Memory B cell (primary cell): ENCODE measurements around the gene CCT7.

Experiments used
- ATAC-seq: fragments of 150-1000 bp; cut with Tn5 transposase; 2 replicates; pipeline ENCODE4 v1.10.0; 2021; ENCODE audit warnings: low read depth, mild to moderate bottlenecking, moderate library complexity
- DNase-seq, 2 donors: peaks; one replicate each; pipeline ENCODE4 v3.0.0; 2022; ENCODE audit warnings: low spot score in 2 of 2
- H3K27ac Mint-ChIP-seq: one replicate; pipeline ENCODE4 v1.8.0; 2022; ENCODE audit warnings: mild to moderate bottlenecking, moderate library complexity, mixed read lengths
- H3K27me3 Mint-ChIP-seq: one replicate; pipeline ENCODE4 v1.8.0; 2022; ENCODE audit warnings: mixed read lengths
- H3K36me3 Mint-ChIP-seq: one replicate; pipeline ENCODE4 v1.8.0; 2022; ENCODE audit warnings: mild to moderate bottlenecking, mixed read lengths
- H3K4me1 Mint-ChIP-seq: one replicate; pipeline ENCODE4 v1.8.0; 2022; ENCODE audit warnings: mixed read lengths
- H3K4me3 Mint-ChIP-seq: one replicate; pipeline ENCODE4 v1.8.0; 2022; ENCODE audit warnings: mild to moderate bottlenecking, moderate library complexity, mixed read lengths
- H3K9me3 Mint-ChIP-seq: one replicate; pipeline ENCODE4 v1.8.0; 2022; ENCODE audit warnings: mixed read lengths

The CCT7 gene

DNA sequence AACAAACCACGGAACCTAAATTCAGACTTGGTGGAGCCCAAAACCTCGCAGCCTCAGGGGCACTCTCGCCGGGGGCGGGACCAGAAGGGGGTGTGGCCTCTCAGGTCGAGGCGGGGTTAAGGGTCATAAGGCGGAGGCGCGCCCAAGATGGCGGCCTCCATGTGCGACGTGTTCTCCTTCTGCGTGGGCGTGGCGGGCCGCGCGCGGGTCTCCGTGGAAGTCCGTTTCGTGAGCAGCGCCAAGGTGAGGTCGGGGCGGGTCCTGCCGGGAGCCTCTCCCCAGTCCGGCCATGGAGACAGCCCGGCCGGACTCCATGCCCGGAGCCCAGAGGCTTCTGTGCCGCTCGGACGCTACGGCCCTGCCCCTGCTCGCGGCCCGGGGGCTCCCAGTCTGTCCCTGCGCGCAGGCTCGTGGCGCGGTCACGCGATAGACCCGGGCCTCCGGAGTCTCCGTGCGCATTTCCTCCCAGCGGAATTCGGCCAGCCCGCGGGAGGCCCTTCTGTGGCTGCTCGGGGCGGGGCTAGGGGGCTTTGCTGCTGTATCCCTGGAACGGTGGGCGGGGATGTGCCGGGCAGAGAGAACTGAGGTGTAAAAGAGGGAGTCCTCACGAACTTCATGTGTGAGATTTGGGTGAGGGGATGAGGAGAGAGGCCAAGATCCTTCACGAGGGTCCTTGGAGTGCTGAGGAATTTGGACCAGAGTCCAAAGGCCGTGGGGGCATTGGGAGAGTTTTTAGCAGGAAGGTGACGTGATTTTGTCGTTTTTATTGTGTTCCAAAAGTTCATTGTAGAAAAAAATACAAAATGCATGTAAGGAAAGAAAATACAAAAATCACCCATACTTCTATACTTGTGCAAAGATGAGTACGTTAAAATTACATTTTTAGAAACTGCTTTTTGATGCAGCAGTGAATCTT lies 19.7 kb upstream of the CCT7 start, which contains the start of gene SMYD5:
Gene SMYD5 (plus strand): TSS at position 126 of the 916 bp plus-strand sequence. CDS start 22 bp downstream, at position 148.
- Mint-ChIP-seq H3K4me3 (peak within 1 kb of the TSS; percentile 94), H3K9me3 (no peaks in the 10 kb centered on the region), H3K4me1 (peaks cover 19% of the 10 kb centered on the region), H3K27me3 (peaks cover 8% of the 10 kb centered on the region), H3K27ac (peak within 1 kb of the TSS; percentile 88), H3K36me3 (no peaks in the 10 kb centered on the region)
- DNase-seq (peak; percentile 89 to 90), ATAC-seq (peak; percentile 95)

DNA sequence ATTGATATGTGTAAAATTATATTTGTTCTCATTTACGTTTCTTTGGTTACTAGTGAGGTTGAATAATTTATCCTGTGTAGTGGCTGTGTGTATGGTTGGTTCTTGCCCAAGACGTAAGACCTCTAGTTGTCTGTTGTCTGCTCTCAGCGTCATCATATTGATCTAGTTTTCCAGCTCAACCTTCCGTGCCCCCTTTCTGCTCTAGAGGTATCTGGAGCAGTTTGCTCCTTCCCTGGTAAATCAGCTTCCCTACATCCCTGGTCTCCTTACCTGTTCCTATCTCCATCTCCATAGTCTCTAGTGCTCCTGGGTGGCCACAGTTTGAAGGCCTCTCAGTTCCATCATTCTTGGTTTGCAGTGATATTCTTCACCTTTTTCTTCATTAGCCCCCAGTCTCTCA lies 18.9 kb upstream of the CCT7 start:
- peaks cover 2% of the 10 kb centered on the region for H3K36me3 Mint-ChIP-seq
- DNase-seq: no peak
- H3K4me3 Mint-ChIP-seq: peak overlapping the region; percentile 94
- H3K27ac Mint-ChIP-seq: peak overlapping the region; percentile 88
- H3K4me1 Mint-ChIP-seq: peaks cover 19% of the 10 kb centered on the region
- H3K27me3 Mint-ChIP-seq: peaks cover 1% of the 10 kb centered on the region
- no peaks in the 10 kb centered on the region for H3K9me3 Mint-ChIP-seq
- ATAC-seq: no peak

DNA sequence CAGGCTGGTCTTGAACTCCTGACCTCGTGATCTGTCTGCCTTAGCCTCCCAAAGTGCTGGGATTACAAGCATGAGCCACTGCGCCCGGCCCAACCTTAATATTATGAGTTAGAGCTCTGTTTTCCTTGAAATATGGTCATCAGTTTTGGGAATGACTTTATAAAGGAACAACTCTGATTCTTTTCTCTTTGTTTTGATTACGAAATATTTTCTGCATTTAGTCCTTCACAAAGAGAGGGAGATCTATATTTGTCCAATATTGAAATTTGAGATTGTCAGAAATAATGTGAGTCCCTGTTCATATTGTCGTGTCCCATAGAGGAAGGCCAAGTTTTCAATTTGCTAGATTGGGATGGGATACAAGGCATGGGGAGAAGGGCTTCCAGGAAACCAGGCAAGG lies 16.9 kb upstream of the CCT7 start:
- H3K27me3 Mint-ChIP-seq: no peaks in the 10 kb centered on the region
- no peak overlapping the region for H3K27ac Mint-ChIP-seq
- no peak for ATAC-seq
- no peak overlapping the region for H3K4me3 Mint-ChIP-seq
- H3K36me3 Mint-ChIP-seq: peaks cover 8% of the 10 kb centered on the region
- DNase-seq: no peak
- peaks cover 19% of the 10 kb centered on the region for H3K4me1 Mint-ChIP-seq
- H3K9me3 Mint-ChIP-seq: no peaks in the 10 kb centered on the region

DNA sequence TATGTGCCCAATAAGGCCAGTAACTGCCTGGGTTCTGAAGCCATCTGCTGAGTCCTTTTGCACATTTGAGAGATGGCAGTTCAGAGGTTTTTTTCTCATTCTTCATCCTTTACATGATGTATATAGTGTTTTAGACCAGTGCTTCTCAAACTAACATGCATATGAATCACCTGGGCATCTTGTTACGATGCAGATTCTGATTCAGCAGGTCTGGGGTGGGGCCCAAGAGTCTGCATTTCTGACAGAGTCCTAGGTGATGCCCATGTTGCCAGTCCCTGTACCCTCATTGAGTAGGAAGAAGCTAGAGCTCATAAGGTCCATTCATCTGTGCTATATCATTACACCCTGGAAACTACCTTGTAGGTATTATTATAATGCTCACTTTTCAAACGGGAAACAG lies 16.3 kb upstream of the CCT7 start:
- no peak for ATAC-seq
- DNase-seq: no peak
- Mint-ChIP-seq H3K27ac (no peak overlapping the region), H3K36me3 (peaks cover 10% of the 10 kb centered on the region), H3K9me3 (no peaks in the 10 kb centered on the region), H3K4me1 (peaks cover 17% of the 10 kb centered on the region), H3K4me3 (no peak overlapping the region), H3K27me3 (no peaks in the 10 kb centered on the region)

DNA sequence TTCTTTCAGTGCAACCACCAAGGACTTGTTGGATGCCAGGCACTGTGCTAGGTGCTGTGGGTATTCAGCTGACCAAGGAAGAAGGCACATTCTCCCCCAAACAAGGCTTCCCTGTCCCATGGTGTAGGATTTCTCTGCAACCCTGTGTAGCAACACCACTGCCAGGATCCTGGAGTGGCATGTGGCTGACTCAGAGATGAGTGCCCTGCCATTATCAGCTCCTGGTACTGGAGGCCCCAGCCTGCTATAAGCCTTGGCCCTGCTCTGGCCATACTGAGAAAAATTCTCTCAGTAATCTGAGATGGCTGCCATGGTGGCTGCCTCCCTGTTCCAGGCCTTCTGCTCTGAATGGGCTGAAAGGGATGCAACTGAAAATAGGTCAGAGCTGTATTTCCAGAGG lies 15.8 kb upstream of the CCT7 start:
- no peak overlapping the region for H3K27ac Mint-ChIP-seq
- no peaks in the 10 kb centered on the region for H3K9me3 Mint-ChIP-seq
- DNase-seq (no peak), ATAC-seq (no peak)
- H3K4me1 Mint-ChIP-seq: peaks cover 15% of the 10 kb centered on the region
- peaks cover 10% of the 10 kb centered on the region for H3K36me3 Mint-ChIP-seq
- H3K4me3 Mint-ChIP-seq: no peak overlapping the region
- H3K27me3 Mint-ChIP-seq: no peaks in the 10 kb centered on the region

DNA sequence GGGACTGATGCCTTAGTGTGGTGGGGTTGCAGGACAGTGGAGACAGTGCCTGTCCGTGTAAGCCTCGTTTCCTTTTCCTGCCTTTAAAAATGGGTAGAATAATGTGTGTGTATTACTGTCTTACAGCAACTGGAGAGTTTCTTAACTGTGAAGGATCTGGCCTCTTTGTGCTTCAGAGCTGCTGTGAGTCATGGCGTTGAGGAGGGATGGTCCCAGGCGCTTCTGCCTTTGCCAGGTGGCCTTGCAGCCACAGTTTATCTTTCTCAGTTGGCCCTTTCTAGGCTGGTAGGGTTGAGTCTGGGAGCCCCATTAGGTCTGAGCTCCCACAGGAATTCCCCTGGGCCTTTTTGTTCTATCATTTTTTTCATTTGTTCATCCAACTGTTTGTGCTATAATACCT lies 10.3 kb upstream of the CCT7 start:
- no peak overlapping the region for H3K4me3 Mint-ChIP-seq
- H3K27me3 Mint-ChIP-seq: no peaks in the 10 kb centered on the region
- peak overlapping the region; percentile 19 for H3K27ac Mint-ChIP-seq
- H3K9me3 Mint-ChIP-seq: no peaks in the 10 kb centered on the region
- ATAC-seq: no peak
- no peak for DNase-seq
- H3K4me1 Mint-ChIP-seq: no peaks in the 10 kb centered on the region
- peaks cover 11% of the 10 kb centered on the region for H3K36me3 Mint-ChIP-seq

DNA sequence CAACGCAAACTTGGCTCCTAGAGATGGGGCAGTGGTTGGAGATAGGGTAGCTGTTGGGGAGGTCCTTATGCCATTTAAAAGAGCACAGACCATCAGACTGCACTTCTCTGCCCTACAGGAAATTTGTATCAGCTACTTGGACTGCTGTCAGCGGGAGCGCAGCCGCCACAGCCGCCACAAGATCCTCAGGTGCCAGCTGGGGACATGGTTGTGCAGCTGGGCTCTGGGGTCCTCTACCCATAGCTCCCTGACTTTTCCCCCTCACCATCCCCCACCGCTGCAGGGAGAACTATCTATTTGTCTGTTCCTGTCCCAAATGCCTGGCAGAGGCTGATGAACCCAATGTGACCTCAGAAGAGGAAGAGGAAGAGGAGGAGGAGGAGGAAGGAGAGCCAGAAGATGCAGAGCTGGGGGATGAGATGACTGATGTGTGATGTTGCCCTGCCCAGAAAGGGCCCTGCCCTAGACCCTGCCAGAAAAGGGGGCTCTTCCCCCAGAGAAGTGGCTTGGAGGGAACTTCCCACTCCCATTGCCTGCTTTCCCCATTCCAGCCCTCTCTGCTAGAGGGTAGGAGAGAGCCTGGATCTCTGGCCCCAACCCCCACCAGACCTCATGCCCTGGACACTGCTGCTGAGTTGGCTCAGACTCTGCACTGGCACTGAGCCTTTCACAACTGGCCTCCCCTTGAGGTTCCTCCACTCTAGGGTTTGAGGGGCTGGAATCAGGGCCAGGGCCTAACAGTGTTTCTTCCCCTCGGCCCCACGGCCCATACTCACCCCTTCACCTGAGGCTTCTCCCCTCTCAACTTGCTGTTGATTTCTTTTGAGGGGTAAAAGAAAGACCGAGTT lies 8.4 kb upstream of the CCT7 start:
- ATAC-seq (no peak), DNase-seq (no peak)
- Mint-ChIP-seq H3K4me1 (no peaks in the 10 kb centered on the region), H3K27ac (no peak overlapping the region), H3K36me3 (peaks cover 8% of the 10 kb centered on the region), H3K4me3 (no peak overlapping the region), H3K27me3 (no peaks in the 10 kb centered on the region), H3K9me3 (no peaks in the 10 kb centered on the region)

DNA sequence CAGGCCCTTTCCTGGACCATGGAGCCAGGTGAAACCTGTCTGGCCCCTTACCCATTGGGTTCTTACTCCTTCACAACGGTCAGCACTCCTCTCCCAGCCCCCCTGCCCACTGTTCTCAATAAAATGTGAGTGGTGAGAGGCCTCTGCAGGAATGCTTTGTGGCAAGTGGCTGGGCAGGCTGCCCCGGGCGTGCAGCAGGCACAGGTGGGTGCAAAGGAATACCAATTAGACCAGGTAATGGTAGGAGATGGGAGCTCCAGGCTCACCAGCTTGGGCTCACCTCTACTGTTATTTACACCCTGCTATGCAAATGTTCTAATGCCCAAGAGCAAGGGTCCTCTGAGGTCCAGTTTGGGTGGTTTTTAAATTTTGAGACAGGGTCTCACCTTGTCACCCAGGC lies 7.0 kb upstream of the CCT7 start:
- DNase-seq: no peak
- no peak overlapping the region for H3K4me3 Mint-ChIP-seq

DNA sequence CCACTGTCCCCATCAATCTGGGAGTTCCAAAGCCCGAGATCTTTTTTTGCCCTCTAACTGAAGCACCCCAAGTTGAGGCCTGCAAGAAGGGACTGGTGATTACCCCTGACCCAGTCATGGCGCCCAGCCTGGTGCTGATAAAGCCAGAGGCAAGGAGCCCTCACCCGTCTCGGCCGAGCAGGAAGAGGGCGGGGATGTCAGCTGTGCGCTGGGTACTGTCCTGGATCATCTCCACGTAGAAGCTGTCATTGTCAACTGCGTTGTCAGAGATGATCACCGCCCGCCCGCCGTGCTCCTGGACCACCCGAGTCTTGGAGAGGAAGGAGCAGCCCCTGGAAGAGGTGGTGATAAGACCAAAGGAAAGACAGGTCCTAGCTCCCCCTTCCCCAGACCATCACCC lies 5.5 kb upstream of the CCT7 start:
- no peak for DNase-seq
- no peak for ATAC-seq
- H3K4me1 Mint-ChIP-seq: peaks cover 5% of the 10 kb centered on the region
- no peak overlapping the region for H3K4me3 Mint-ChIP-seq
- H3K9me3 Mint-ChIP-seq: no peaks in the 10 kb centered on the region
- H3K27me3 Mint-ChIP-seq: no peaks in the 10 kb centered on the region
- no peak overlapping the region for H3K27ac Mint-ChIP-seq
- H3K36me3 Mint-ChIP-seq: peaks cover 2% of the 10 kb centered on the region

More for the DNA sequence above, 7.0 kb upstream of the CCT7 start:
- Mint-ChIP-seq H3K36me3 (peaks cover 3% of the 10 kb centered on the region), H3K9me3 (no peaks in the 10 kb centered on the region), H3K27ac (no peak overlapping the region), H3K4me1 (no peaks in the 10 kb centered on the region), H3K27me3 (no peaks in the 10 kb centered on the region)
- no peak for ATAC-seq

DNA sequence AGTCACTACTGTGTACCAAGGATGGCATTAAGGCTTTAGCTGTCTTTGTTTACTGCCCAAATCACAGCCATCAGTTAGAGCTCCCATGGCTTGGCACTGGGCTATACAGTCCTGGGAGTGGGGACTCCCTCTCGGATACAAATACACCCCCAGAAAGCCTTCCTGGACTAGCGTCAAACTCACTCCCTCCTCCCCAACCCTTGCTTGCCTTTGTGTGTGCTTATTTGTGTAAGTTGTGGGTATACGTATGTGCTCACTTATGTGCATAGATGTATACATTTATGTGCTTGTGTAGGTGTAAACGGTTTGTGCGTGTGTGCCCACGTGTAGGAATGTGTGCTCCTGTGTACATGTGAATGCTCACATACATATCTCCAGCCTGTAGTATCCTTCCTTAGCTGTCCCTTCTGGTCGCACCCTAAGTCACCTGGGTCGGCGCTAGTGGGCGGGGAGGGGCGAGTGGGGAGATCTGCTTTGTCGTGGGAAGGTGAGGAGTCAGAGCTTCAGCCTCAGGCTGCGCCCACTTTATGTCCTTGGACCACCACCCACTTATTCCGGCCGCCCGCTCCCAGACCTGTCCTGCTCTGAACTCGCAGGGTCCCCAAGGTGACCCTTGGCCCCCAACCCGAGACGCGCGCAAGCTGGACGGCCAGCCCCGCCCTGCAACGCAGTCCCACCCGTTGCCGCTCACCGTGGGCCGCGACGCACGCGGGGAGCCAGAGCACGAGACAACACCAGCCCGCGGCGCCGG lies 1.5 kb upstream of the CCT7 start:
- Mint-ChIP-seq H3K4me3 (peak overlapping the region; percentile 94), H3K27me3 (no peaks in the 10 kb centered on the region), H3K36me3 (peaks cover 2% of the 10 kb centered on the region), H3K27ac (peak overlapping the region; percentile 96), H3K4me1 (peaks cover 26% of the 10 kb centered on the region), H3K9me3 (no peaks in the 10 kb centered on the region)
- ATAC-seq: no peak
- peak in 1 of 2 donors; percentile 37 for DNase-seq

DNA sequence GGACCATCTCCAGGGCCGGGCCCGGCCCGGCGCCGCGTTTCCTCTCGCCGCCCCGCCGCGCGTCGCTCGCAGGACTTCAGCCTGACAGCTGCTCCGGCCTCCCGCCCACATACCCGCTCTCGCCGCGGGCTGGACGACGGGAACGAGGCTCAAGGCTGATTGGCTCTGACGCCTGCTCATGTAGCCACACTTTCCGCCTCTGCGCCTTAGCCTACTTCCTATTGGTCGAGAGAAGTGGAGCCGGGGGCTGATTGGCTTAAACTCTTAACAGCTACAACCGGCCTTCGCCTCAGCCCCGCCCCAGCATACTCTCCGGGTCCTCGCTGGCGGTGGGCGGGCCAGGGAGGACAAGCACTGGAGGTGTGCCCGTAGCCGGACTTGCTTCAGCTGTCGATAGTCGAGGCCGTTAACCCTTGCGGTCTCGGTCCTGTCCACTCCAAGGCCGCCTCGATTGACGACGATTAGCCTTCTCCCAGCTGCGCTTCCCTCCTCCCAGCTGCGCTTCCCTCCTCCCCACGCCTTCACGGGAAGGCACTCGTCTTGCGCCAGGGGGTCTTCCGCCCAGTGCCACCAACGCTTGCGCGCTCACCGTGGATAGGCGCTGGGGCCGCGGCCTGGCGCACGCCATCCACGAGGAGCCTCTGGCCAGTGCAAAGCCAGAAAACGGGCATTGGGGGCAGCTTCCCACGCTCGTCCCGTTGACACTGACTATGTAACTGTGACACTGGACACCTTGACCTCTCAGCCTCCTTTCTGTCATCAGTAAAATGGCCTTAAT lies 765 bp upstream of the CCT7 start, which contains the start of gene PRADC1:
Gene PRADC1 (minus strand): TSS at position 86 of the 778 bp plus-strand sequence. CDS start 79 bp downstream, at position 7.
- peak within 1 kb of the TSS; percentile 96 for H3K27ac Mint-ChIP-seq
- peaks cover 2% of the 10 kb centered on the region for H3K36me3 Mint-ChIP-seq
- no peaks in the 10 kb centered on the region for H3K27me3 Mint-ChIP-seq
- H3K9me3 Mint-ChIP-seq: no peaks in the 10 kb centered on the region
- H3K4me1 Mint-ChIP-seq: peaks cover 26% of the 10 kb centered on the region
- H3K4me3 Mint-ChIP-seq: peak within 1 kb of the TSS; percentile 94
- ATAC-seq: peak; percentile 81
- peak; percentile 80 to 92 for DNase-seq

DNA sequence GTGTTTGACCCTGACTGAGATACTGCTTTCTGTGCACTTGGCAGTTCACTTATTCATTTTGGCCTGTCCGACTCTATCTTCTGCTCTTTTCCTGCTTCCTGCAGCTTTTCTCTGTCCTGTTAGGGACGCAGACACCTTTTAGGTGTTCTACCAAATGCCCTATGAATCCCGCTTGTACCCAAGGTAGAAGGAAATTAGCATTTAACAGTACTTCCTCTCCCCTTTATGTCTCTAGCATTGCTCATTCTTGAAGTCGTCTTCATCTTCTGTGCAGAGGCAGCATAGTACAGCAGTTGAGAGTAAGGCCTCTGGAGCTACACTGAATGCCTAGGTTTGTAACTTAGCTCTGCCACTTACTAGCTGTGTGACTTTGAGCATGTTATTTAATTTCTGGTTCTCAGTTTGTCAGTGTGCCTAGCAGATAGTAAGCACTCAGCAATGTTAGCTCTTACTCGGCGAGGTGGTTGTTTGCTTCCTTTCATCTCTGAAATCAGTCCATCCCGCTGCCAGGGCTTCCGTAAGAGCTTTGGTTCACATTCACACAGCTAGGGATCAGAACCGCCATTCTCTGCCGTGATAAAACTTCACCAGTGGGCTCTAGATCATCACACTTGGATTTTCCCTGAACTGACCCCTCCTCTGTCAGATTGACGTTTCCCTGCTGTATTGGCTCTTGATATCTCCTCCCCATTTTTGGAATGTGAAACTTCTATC lies 1.4 kb downstream of the CCT7 start:
- peak overlapping the region; percentile 94 for H3K4me3 Mint-ChIP-seq
- no peaks in the 10 kb centered on the region for H3K27me3 Mint-ChIP-seq
- peaks cover 26% of the 10 kb centered on the region for H3K4me1 Mint-ChIP-seq
- no peaks in the 10 kb centered on the region for H3K9me3 Mint-ChIP-seq
- DNase-seq: no peak
- ATAC-seq: no peak
- peaks cover 4% of the 10 kb centered on the region for H3K36me3 Mint-ChIP-seq
- H3K27ac Mint-ChIP-seq: peak overlapping the region; percentile 96
